Activated T-cell treated with anti-CD3 and anti-CD28 coated beads, Interleukin-2, amount 50 U/mL, for 72 hours (primary cell): ENCODE results near the gene LTBP1. TPM values are rescaled to one million over a fixed set of nuclear protein-coding genes. Genes with fewer than 3 reads are reported as not detected.

ENCODE experiments used
- ATAC-seq, 2 donors: fragments of 150-1000 bp; cut with Tn5 transposase; replicated peaks in 1 of 2; 2 replicates each; pipeline ENCODE4 v1.10.0; 2021; ENCODE audit warnings: moderate library complexity in 2 of 2, mild to moderate bottlenecking in 1 of 2
- DNase-seq, 2 donors: peaks; one replicate each; pipeline ENCODE4 v3.0.0; 2021 to 2022; ENCODE audit warnings: mixed read lengths in 1 of 2
- H3K27ac Mint-ChIP-seq: one replicate; pipeline ENCODE4 v1.8.0; 2022; ENCODE audit warnings: mild to moderate bottlenecking, moderate library complexity, mixed read lengths
- H3K27me3 Mint-ChIP-seq: one replicate; pipeline ENCODE4 v1.8.0; 2022; ENCODE audit warnings: low read depth, mixed read lengths
- H3K36me3 Mint-ChIP-seq, 2 donors: one replicate each; pipeline ENCODE4 v1.8.0; 2022; ENCODE audit warnings: mixed read lengths in 2 of 2, mild to moderate bottlenecking in 1 of 2; ENCODE audit not compliant: insufficient read depth in 2 of 2
- H3K4me1 Mint-ChIP-seq: one replicate; pipeline ENCODE4 v1.8.0; 2022; ENCODE audit warnings: low read depth, mixed read lengths
- H3K4me3 Mint-ChIP-seq, 2 donors: one replicate each; pipeline ENCODE4 v1.8.0; 2022; ENCODE audit warnings: mild to moderate bottlenecking in 2 of 2, mixed read lengths in 2 of 2, moderate library complexity in 2 of 2
- H3K9me3 Mint-ChIP-seq, 2 donors: one replicate each; pipeline ENCODE4 v1.8.0; 2022; ENCODE audit warnings: mixed read lengths in 2 of 2
- total RNA-seq, 2 donors: library from RNA; stranded (reverse); gene quantifications; one replicate each; pipeline ENCODE4 v1.2.3, GENCODE V29; 2022

The LTBP1 gene
- total RNA-seq, 2 donors from 2014 or later: 0.50 to 0.67 TPM

- ATAC-seq (no peak), DNase-seq (no peak)
- Mint-ChIP-seq H3K4me3 (no peak overlapping the region), H3K27ac (no peak overlapping the region), H3K27me3 (peaks cover 30% of the 10 kb centered on the region), H3K36me3 (no peaks in the 10 kb centered on the region), H3K4me1 (no peaks in the 10 kb centered on the region), H3K9me3 (peaks cover 0 to 2% of the 10 kb centered on the region in 2 donors)
Measured at GRCh38 chr2:32988525-32988924, 41.8 kb downstream of the LTBP1 start.

GRCh38 chr2:32990556-32990955, 43.8 kb downstream of the LTBP1 start:
- Mint-ChIP-seq H3K9me3 (peaks cover 0 to 2% of the 10 kb centered on the region in 2 donors), H3K4me3 (no peak overlapping the region), H3K27ac (no peak overlapping the region), H3K27me3 (peaks cover 26% of the 10 kb centered on the region), H3K36me3 (no peaks in the 10 kb centered on the region), H3K4me1 (no peaks in the 10 kb centered on the region)
- peak in 1 of 2 donors; percentile 26 for ATAC-seq
- DNase-seq: no peak

GRCh38 chr2:32991091-32991845, 44.5 kb downstream of the LTBP1 start:
- no peak overlapping the region for H3K27ac Mint-ChIP-seq
- no peaks in the 10 kb centered on the region for H3K4me1 Mint-ChIP-seq
- no peaks in the 10 kb centered on the region for H3K9me3 Mint-ChIP-seq
- no peak for ATAC-seq
- no peaks in the 10 kb centered on the region for H3K36me3 Mint-ChIP-seq
- no peak overlapping the region for H3K4me3 Mint-ChIP-seq
- no peak for DNase-seq
- H3K27me3 Mint-ChIP-seq: peaks cover 20% of the 10 kb centered on the region

- ATAC-seq (no peak), DNase-seq (no peak)
- Mint-ChIP-seq H3K36me3 (no peaks in the 10 kb centered on the region), H3K4me1 (no peaks in the 10 kb centered on the region), H3K27ac (no peak overlapping the region), H3K4me3 (no peak overlapping the region), H3K27me3 (peaks cover 11% of the 10 kb centered on the region), H3K9me3 (no peaks in the 10 kb centered on the region)
Measured at GRCh38 chr2:32993005-32993539, 46.3 kb downstream of the LTBP1 start.

GRCh38 chr2:32997705-32998104, 51.0 kb downstream of the LTBP1 start:
- DNase-seq (no peak), ATAC-seq (no peak)
- no peaks in the 10 kb centered on the region for H3K9me3 Mint-ChIP-seq
- no peaks in the 10 kb centered on the region for H3K36me3 Mint-ChIP-seq
- H3K27me3 Mint-ChIP-seq: peaks cover 2% of the 10 kb centered on the region
- H3K27ac Mint-ChIP-seq: no peak overlapping the region
- H3K4me3 Mint-ChIP-seq: no peak overlapping the region
- no peaks in the 10 kb centered on the region for H3K4me1 Mint-ChIP-seq

- no peaks in the 10 kb centered on the region for H3K27me3 Mint-ChIP-seq
- DNase-seq (no peak), ATAC-seq (no peak)
- H3K4me3 Mint-ChIP-seq: no peak overlapping the region
- no peak overlapping the region for H3K27ac Mint-ChIP-seq
- no peaks in the 10 kb centered on the region for H3K4me1 Mint-ChIP-seq
- no peaks in the 10 kb centered on the region for H3K9me3 Mint-ChIP-seq
- no peaks in the 10 kb centered on the region for H3K36me3 Mint-ChIP-seq
Measured at GRCh38 chr2:33000986-33001385, 54.2 kb downstream of the LTBP1 start.

- Mint-ChIP-seq H3K27me3 (no peaks in the 10 kb centered on the region), H3K9me3 (no peaks in the 10 kb centered on the region), H3K4me3 (no peak overlapping the region), H3K27ac (no peak overlapping the region), H3K4me1 (no peaks in the 10 kb centered on the region), H3K36me3 (no peaks in the 10 kb centered on the region)
- DNase-seq (no peak), ATAC-seq (no peak)
Measured at GRCh38 chr2:33001823-33002222, 55.1 kb downstream of the LTBP1 start.

GRCh38 chr2:33002863-33003262, 56.1 kb downstream of the LTBP1 start:
- Mint-ChIP-seq H3K27ac (no peak overlapping the region), H3K36me3 (no peaks in the 10 kb centered on the region), H3K9me3 (no peaks in the 10 kb centered on the region), H3K4me3 (no peak overlapping the region), H3K4me1 (no peaks in the 10 kb centered on the region), H3K27me3 (no peaks in the 10 kb centered on the region)
- ATAC-seq (no peak), DNase-seq (no peak)

GRCh38 chr2:33005057-33005456, 58.3 kb downstream of the LTBP1 start:
- Mint-ChIP-seq H3K9me3 (no peaks in the 10 kb centered on the region), H3K36me3 (no peaks in the 10 kb centered on the region), H3K27me3 (peaks cover 6% of the 10 kb centered on the region), H3K4me3 (no peak overlapping the region), H3K4me1 (no peaks in the 10 kb centered on the region), H3K27ac (no peak overlapping the region)
- ATAC-seq: no peak
- DNase-seq: no peak

GRCh38 chr2:33008716-33009115, 62.0 kb downstream of the LTBP1 start:
- Mint-ChIP-seq H3K4me1 (no peaks in the 10 kb centered on the region), H3K36me3 (no peaks in the 10 kb centered on the region), H3K27me3 (peaks cover 9% of the 10 kb centered on the region), H3K4me3 (no peak overlapping the region), H3K27ac (no peak overlapping the region), H3K9me3 (no peaks in the 10 kb centered on the region)
- no peak for DNase-seq
- ATAC-seq: no peak

- H3K27me3 Mint-ChIP-seq: peaks cover 9% of the 10 kb centered on the region
- H3K4me1 Mint-ChIP-seq: no peaks in the 10 kb centered on the region
- no peak overlapping the region for H3K4me3 Mint-ChIP-seq
- no peaks in the 10 kb centered on the region for H3K36me3 Mint-ChIP-seq
- DNase-seq (no peak), ATAC-seq (no peak)
- H3K9me3 Mint-ChIP-seq: no peaks in the 10 kb centered on the region
- H3K27ac Mint-ChIP-seq: no peak overlapping the region
Measured at GRCh38 chr2:33009249-33009648, 62.5 kb downstream of the LTBP1 start.

- H3K4me3 Mint-ChIP-seq: no peak overlapping the region
- no peaks in the 10 kb centered on the region for H3K9me3 Mint-ChIP-seq
- no peak for DNase-seq
- ATAC-seq: no peak
- no peaks in the 10 kb centered on the region for H3K4me1 Mint-ChIP-seq
- H3K27me3 Mint-ChIP-seq: peaks cover 9% of the 10 kb centered on the region
- no peak overlapping the region for H3K27ac Mint-ChIP-seq
- no peaks in the 10 kb centered on the region for H3K36me3 Mint-ChIP-seq
Measured at GRCh38 chr2:33011373-33011772, 64.6 kb downstream of the LTBP1 start.

GRCh38 chr2:33011941-33012340, 65.2 kb downstream of the LTBP1 start:
- H3K27ac Mint-ChIP-seq: no peak overlapping the region
- ATAC-seq: no peak
- H3K27me3 Mint-ChIP-seq: peaks cover 9% of the 10 kb centered on the region
- DNase-seq: no peak
- no peaks in the 10 kb centered on the region for H3K36me3 Mint-ChIP-seq
- H3K9me3 Mint-ChIP-seq: no peaks in the 10 kb centered on the region
- H3K4me3 Mint-ChIP-seq: no peak overlapping the region
- H3K4me1 Mint-ChIP-seq: no peaks in the 10 kb centered on the region

- no peak for DNase-seq
- Mint-ChIP-seq H3K27me3 (peaks cover 9% of the 10 kb centered on the region), H3K27ac (no peak overlapping the region), H3K36me3 (no peaks in the 10 kb centered on the region), H3K9me3 (no peaks in the 10 kb centered on the region), H3K4me1 (no peaks in the 10 kb centered on the region), H3K4me3 (no peak overlapping the region)
- no peak for ATAC-seq
Measured at GRCh38 chr2:33013684-33014110, 66.9 kb downstream of the LTBP1 start.
